Adrenal gland (tissue), 19 donors: ENCODE measurements around the gene VAMP1. TPM values are rescaled to one million over a fixed set of nuclear protein-coding genes. Genes with fewer than 3 reads are reported as not detected.
A peak's percentile ranks its signal among the peaks of the same experiment; 100 is the strongest.

Experiments used
- DNase-seq, 7 donors: peaks; one replicate each; pipeline ENCODE4 v3.0.0-alpha.2; 2019 to 2020
- H3K27ac ChIP-seq, 5 donors: fragments of 200-600 bp; sonication (generic) in 4 of 5; 1 replicate in 3 of 5; 2 replicates in 2 of 5; pipeline versions ENCODE4 v1.5.1 to v1.8.0; 2016 to 2020; ENCODE audit warnings: mild to moderate bottlenecking in 1 of 5
- H3K27me3 ChIP-seq: fragments of 200-600 bp; 2 replicates; pipeline ENCODE4 v1.8.0; 2021
- H3K36me3 ChIP-seq, 2 donors: fragments of 200-600 bp; replicated peaks in 1 of 2; 1 replicate in 1 of 2; 2 replicates in 1 of 2; pipeline versions ENCODE4 v1.5.1 to v1.8.0; 2018 to 2022
- H3K4me1 ChIP-seq, 2 donors: fragments of 200-600 bp; replicated peaks in 1 of 2; 1 replicate in 1 of 2; 2 replicates in 1 of 2; pipeline versions ENCODE4 v1.5.1 to v1.8.0; 2018 to 2021
- H3K4me3 ChIP-seq, 4 donors: fragments of 200-600 bp; sonication (generic) in 3 of 4; one replicate each; pipeline ENCODE4 v1.5.1; 2016 to 2018
- H3K9me3 ChIP-seq, 3 donors: fragments of 200-600 bp; sonication (generic) in 1 of 3; replicated peaks in 1 of 3; 1 replicate in 2 of 3; 2 replicates in 1 of 3; pipeline versions ENCODE4 v1.5.1 to v1.8.0; 2016 to 2021
- POLR2A ChIP-seq, 2 donors: fragments of 450-650 bp; IDR thresholded peaks; one replicate each; pipeline ENCODE4 v1.6.1; 2017; ENCODE audit warnings: antibody characterized with exemption in 2 of 2, mild to moderate bottlenecking in 2 of 2, moderate library complexity in 1 of 2
- WGBS, 4 donors: extraction: QIAGEN DNeasy Blood & Tissue Kit in 2 of 4; methylation state at CpG; one replicate each; pipeline versions ENCODE4 v1.1.5 to v1.1.7; 2013 to 2017; 5-methylcytosine and 5-hydroxymethylcytosine counted together
- intact Hi-C, 2 donors: fragments of 100-400 bp; cut with DNase I; formaldehyde crosslinking; loops; one replicate each; pipeline versions ENCODE4 v1.14.1 to v1.15.0; 2022 to 2023
- long read RNA-seq, 10 donors: library from polyadenylated mRNA in 3 of 10; unstranded in 2 of 10; stranded (forward) in 1 of 10; transcript quantifications; one replicate each; pipeline ENCODE4 v2.0.0 and lab custom pipeline, GENCODE V29; 2021 to 2026
- polyA plus RNA-seq, 3 donors: library from polyadenylated mRNA; stranded (reverse); fragments of 200-250 nt in 2 of 3; fragments of 350-450 nt in 1 of 3; fragmentation: Illumina TruSeq in 1 of 3; extraction: RNeasy Lipid Tissue Mini Kit (QIAGEN cat#74804) in 1 of 3; gene quantifications; one replicate each; pipeline ENCODE4 v1.2.3, GENCODE V29; 2013 to 2014
- total RNA-seq, 9 donors: library from RNA; depleted of rRNA in 4 of 9; stranded (reverse); fragments of >200 nt in 4 of 9; fragments of 120-200 nt in 1 of 9; fragmentation: NEBNext Ultra II Directional in 1 of 9; extraction: Animal tissue kit (Norgen Biotek cat#: 25700) in 1 of 9; gene quantifications; one replicate each; pipeline versions ENCODE4 v1.1.0 to v1.2.4, GENCODE V29; 2013 to 2023
- TF ChIP-seq, protein P1 (sequence below), 6 experiments: fragments of 450-650 bp in 4 of 6; fragments of 200-600 bp in 2 of 6; sonication (generic) in 1 of 6; IDR thresholded peaks; 1 replicate in 5 of 6; 2 replicates in 1 of 6; pipeline versions ENCODE4 v1.5.1 to v1.8.0; 2016 to 2021; ENCODE audit warnings: antibody characterized with exemption in 6 of 6, mild to moderate bottlenecking in 2 of 6, moderate library complexity in 1 of 6
- donor health status: healthy with polysubstance abuse.
- donor health status: Bipolar disorder and iron deficiency.
- donor health status: DM: yes; HTN: yes; CAD: no.
- donor health status: DM: no; HTN: no; CAD: no.
- donor health status: DM: no; HTN: no; CAD: no.
- donor health status: DM: yes; HTN: yes; CAD: no.

VAMP1 gene
- total RNA-seq (10 to 100 TPM in 3 of 9 donors, 1 to 10 TPM in 6; 2.8 to 16.8 (median 8.8) TPM), polyA plus RNA-seq (10 to 100 TPM in 1 of 3 donors, 1 to 10 TPM in 2; 7.3 to 26.7 (median 9.6) TPM)
- long read RNA-seq, donor 1, partial matches to known transcripts: 7,340 of 7,716 reads
- long read RNA-seq, donor 1, other reads (novel, unspliced or antisense): 375 of 7,716 reads
- long read RNA-seq, donor 2: 0 reads
- long read RNA-seq, donor 3, partial matches to known transcripts: 6,530 of 6,813 reads
- long read RNA-seq, donor 3, other reads (novel, unspliced or antisense): 283 of 6,813 reads
- long read RNA-seq, donor 4: 0 reads
- long read RNA-seq, donor 5, partial matches to known transcripts: 0 of 3 reads
- long read RNA-seq, donor 5, other reads (novel, unspliced or antisense): 0 of 3 reads
- long read RNA-seq, donor 6, partial matches to known transcripts: 0 of 2 reads
- long read RNA-seq, donor 6, other reads (novel, unspliced or antisense): 2 of 2 reads
- long read RNA-seq, donor 7: 0 reads
- long read RNA-seq, donor 8: 0 reads
- long read RNA-seq, donor 9, partial matches to known transcripts: 14 of 14 reads
- long read RNA-seq, donor 9, other reads (novel, unspliced or antisense): 0 of 14 reads
- long read RNA-seq, donor 10: 0 reads

GRCh38 chr12:6470375-6471163, at the start of gene VAMP1:
TSS of gene VAMP1 (minus strand) at chr12:6470677. CDS start at chr12:6470531, 146 bp downstream.
- Histone ChIP-seq H3K27me3 (no peaks in the 10 kb centered on the region), H3K27ac (peak within 1 kb of the TSS in 4 of 5 donors; percentile 77 to 90 (median 86)), H3K36me3 (peaks cover 0 to 10% of the 10 kb centered on the region in 2 donors), H3K9me3 (no peaks in the 10 kb centered on the region), H3K4me3 (peak within 1 kb of the TSS; percentile 36 to 96 (median 66)), H3K4me1 (peaks cover 19 to 27% of the 10 kb centered on the region in 2 donors)
- DNase-seq: peak; percentile 97 to 99 (median 99)
- TF ChIP-seq POLR2A (IDR thresholded peaks at IDR 0.05): peak; percentile 99 to 100
- TF ChIP-seq, protein P1, sequence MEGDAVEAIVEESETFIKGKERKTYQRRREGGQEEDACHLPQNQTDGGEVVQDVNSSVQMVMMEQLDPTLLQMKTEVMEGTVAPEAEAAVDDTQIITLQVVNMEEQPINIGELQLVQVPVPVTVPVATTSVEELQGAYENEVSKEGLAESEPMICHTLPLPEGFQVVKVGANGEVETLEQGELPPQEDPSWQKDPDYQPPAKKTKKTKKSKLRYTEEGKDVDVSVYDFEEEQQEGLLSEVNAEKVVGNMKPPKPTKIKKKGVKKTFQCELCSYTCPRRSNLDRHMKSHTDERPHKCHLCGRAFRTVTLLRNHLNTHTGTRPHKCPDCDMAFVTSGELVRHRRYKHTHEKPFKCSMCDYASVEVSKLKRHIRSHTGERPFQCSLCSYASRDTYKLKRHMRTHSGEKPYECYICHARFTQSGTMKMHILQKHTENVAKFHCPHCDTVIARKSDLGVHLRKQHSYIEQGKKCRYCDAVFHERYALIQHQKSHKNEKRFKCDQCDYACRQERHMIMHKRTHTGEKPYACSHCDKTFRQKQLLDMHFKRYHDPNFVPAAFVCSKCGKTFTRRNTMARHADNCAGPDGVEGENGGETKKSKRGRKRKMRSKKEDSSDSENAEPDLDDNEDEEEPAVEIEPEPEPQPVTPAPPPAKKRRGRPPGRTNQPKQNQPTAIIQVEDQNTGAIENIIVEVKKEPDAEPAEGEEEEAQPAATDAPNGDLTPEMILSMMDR (IDR thresholded peaks at IDR 0.05): peak in 3 of 6 experiments; percentile 21 to 28 (median 23)
- WGBS, 4 donors: 0 to 1% (median 0%) methylated on average over 3 to 69 of the region's 69 CpGs
- intact Hi-C loops: no loop called here

DNA sequence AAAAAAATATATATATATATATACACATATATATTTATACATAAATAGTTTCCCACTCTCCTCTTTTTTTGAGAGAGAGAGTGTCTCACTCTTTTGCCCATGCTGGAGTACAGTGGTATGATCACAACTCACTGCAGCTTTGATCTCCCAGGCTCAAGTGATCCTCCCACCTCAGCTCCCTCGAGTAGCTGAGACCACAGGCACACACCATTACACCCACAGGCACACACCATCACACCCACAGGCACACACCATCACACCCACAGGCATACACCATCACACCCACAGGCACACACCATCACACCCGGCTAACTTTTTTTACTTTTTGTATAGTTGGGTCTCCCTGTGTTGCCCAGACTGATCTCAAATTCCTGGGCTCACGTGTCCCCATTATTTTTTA, 49.7 kb upstream of the VAMP1 start:
- WGBS, 4 donors: 81 to 87% (median 83%) methylated on average over 3 of the region's 3 CpGs
- DNase-seq: no peak
- H3K4me1 ChIP-seq: no peaks in the 10 kb centered on the region
- H3K27ac ChIP-seq: no peak overlapping the region
- no peak overlapping the region for H3K4me3 ChIP-seq
- peaks cover 0 to 93% of the 10 kb centered on the region in 2 donors for H3K36me3 ChIP-seq
- intact Hi-C loops: no loop called here
- no peaks in the 10 kb centered on the region for H3K27me3 ChIP-seq
- TF ChIP-seq POLR2A (IDR thresholded peaks at IDR 0.05): no peak
- TF ChIP-seq, protein P1 (IDR thresholded peaks at IDR 0.05): no peak
- H3K9me3 ChIP-seq: no peaks in the 10 kb centered on the region

- Histone ChIP-seq H3K4me3 (no peak overlapping the region), H3K27me3 (no peaks in the 10 kb centered on the region), H3K27ac (no peak overlapping the region), H3K4me1 (no peaks in the 10 kb centered on the region), H3K36me3 (peaks cover 0 to 38% of the 10 kb centered on the region in 2 donors), H3K9me3 (no peaks in the 10 kb centered on the region)
- intact Hi-C loops: no loop called here
- DNase-seq: no peak
- WGBS, 4 donors: 79 to 89% (median 83%) methylated on average over 7 of the region's 7 CpGs
- TF ChIP-seq POLR2A (IDR thresholded peaks at IDR 0.05): no peak
- TF ChIP-seq, protein P1 (IDR thresholded peaks at IDR 0.05): no peak
These were observed 37.6 kb upstream of the VAMP1 start for GRCh38 chr12:6508087-6508486.
